Measurements from ENCODE around the gene ZFC3H1. TPM values are rescaled to one million over a fixed set of nuclear protein-coding genes. Genes with fewer than 3 reads are reported as not detected.
A peak's percentile ranks its signal among the peaks of the same experiment; 100 is the strongest.

Gene ZFC3H1
- total and polyA plus RNA-seq, 9 of the 15 experiments (the other 6 are each of a cell fraction or from before 2014, with no cell fraction given) = 14.8 to 80.5 (median 22.1) TPM

DNA sequence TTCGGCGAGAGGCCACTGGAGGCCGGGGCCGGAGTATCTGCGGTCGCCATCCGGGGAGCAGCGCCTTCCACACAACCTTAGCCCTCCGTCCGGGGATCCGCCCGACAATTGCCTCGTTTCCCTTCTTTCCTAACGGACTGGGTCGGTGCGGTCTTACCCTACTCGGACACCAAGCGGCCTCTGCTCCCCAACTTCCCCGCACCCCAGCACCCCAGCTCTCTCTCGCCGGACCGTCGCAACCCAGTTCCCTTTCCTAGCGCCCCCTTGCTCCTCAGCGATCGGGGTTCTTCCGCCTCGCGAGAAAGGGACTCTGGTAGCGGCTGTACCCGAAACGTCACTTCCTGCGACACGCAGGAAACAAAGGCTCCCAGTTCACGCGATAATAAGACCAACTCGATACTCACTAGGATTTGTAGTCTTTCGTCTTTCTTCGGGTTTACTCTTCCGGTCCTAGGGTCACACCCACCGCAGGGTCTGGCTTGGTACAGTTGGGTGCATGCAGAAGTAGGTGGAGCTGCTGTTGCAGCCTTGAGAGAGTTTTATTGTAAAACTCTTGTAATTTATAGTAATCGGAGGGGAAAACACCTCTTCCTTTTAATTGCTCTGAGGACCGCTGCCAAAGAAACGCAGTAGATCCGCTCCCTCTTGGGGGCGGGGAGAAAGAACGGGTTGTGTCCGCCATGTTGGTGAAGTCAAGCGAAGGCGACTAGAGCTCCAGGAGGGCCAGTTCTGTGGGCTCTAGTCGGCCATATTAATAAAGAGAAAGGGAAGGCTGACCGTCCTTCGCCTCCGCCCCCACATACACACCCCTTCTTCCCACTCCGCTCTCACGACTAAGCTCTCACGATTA, at the start of gene ZFC3H1, which contains the start of gene THAP2 (continued):
- TF ChIP-seq MYNN (IDR thresholded peaks at IDR 0.05) (no peak), MYNN (CRISPR knock-in tag; IDR thresholded peaks at IDR 0.05) (no peak), U2AF2 (optimal IDR thresholded peaks at IDR 0.05; ENCODE audit: low read depth, low read length) (no peak), TBL1XR1 (IDR thresholded peaks at IDR 0.05; ENCODE audit: low read length in 2 of 2) (peak in 1 of 2 experiments; percentile 13; a peak in 1 of 4 replicates), YY1 (IDR thresholded peaks at IDR 0.05; ENCODE audit: borderline replicate concordance in 1 of 3, control insufficient read depth in 1 of 3, extremely low read depth in 1 of 3, insufficient read depth in 3 of 3, insufficient read length in 1 of 3, insufficient replicate concordance in 2 of 3, low read depth in 1 of 3, low read length in 2 of 3) (peak; percentile 97 to 100 (median 99)), CCAR2 (IDR thresholded peaks at IDR 0.05; ENCODE audit: low read depth, low read length) (no peak), ZNF143 (CRISPR knock-in tag; IDR thresholded peaks at IDR 0.05) (no peak), FOXM1 (IDR thresholded peaks at IDR 0.05; ENCODE audit: low read depth) (no peak; the same call in 1 of the 2 replicates), FOXM1 (CRISPR knock-in tag; IDR thresholded peaks at IDR 0.05; ENCODE audit: low read depth) (no peak; the same call in none of the 2 replicates), TEAD1 (CRISPR knock-in tag; IDR thresholded peaks at IDR 0.05) (peak in 1 of 2 experiments; percentile 11; a peak in 1 of 4 replicates), CEBPZ (IDR thresholded peaks at IDR 0.05; ENCODE audit: borderline replicate concordance, low read depth, low read length) (no peak), ZNF551 (CRISPR knock-in tag; IDR thresholded peaks at IDR 0.05) (no peak), MECOM (CRISPR knock-in tag; IDR thresholded peaks at IDR 0.05) (no peak), ZNF212 (CRISPR knock-in tag; IDR thresholded peaks at IDR 0.05) (no peak), PTRF (tag; IDR thresholded peaks at IDR 0.05) (no peak), SAFB (IDR thresholded peaks at IDR 0.05; ENCODE audit: borderline replicate concordance, low read depth, low read length) (no peak), HSF4 (CRISPR knock-in tag; IDR thresholded peaks at IDR 0.05; ENCODE audit: borderline replicate concordance) (no peak), FIP1L1 (IDR thresholded peaks at IDR 0.05; ENCODE audit: low read depth, low read length, poor library complexity, severe bottlenecking) (no peak), ZNF780A (CRISPR knock-in tag; IDR thresholded peaks at IDR 0.05) (no peak), RBM39 (optimal IDR thresholded peaks at IDR 0.05; ENCODE audit: low read depth, low read length) (no peak), RBM14 (IDR thresholded peaks at IDR 0.05; ENCODE audit: borderline replicate concordance, insufficient read depth, low read depth, low read length) (no peak)
- TF ChIP-seq, protein P1, sequence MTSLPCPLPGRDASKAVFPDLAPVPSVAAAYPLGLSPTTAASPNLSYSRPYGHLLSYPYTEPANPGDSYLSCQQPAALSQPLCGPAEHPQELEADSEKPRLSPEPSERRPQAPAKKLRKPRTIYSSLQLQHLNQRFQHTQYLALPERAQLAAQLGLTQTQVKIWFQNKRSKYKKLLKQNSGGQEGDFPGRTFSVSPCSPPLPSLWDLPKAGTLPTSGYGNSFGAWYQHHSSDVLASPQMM (CRISPR knock-in tag; IDR thresholded peaks at IDR 0.05) = no peak
- TF ChIP-seq, protein P2, sequence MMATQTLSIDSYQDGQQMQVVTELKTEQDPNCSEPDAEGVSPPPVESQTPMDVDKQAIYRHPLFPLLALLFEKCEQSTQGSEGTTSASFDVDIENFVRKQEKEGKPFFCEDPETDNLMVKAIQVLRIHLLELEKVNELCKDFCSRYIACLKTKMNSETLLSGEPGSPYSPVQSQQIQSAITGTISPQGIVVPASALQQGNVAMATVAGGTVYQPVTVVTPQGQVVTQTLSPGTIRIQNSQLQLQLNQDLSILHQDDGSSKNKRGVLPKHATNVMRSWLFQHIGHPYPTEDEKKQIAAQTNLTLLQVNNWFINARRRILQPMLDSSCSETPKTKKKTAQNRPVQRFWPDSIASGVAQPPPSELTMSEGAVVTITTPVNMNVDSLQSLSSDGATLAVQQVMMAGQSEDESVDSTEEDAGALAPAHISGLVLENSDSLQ (IDR thresholded peaks at IDR 0.05) = 0 out of 2 replicates have a peak, but pooled peaks have one; percentile 37

Data from K562 (cell line).